ENCODE measurements around the gene ENOX2.

- TF ChIP-seq, protein P1, sequence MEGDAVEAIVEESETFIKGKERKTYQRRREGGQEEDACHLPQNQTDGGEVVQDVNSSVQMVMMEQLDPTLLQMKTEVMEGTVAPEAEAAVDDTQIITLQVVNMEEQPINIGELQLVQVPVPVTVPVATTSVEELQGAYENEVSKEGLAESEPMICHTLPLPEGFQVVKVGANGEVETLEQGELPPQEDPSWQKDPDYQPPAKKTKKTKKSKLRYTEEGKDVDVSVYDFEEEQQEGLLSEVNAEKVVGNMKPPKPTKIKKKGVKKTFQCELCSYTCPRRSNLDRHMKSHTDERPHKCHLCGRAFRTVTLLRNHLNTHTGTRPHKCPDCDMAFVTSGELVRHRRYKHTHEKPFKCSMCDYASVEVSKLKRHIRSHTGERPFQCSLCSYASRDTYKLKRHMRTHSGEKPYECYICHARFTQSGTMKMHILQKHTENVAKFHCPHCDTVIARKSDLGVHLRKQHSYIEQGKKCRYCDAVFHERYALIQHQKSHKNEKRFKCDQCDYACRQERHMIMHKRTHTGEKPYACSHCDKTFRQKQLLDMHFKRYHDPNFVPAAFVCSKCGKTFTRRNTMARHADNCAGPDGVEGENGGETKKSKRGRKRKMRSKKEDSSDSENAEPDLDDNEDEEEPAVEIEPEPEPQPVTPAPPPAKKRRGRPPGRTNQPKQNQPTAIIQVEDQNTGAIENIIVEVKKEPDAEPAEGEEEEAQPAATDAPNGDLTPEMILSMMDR (IDR thresholded peaks at IDR 0.05; ENCODE audit: low read depth, low read length, poor library complexity, severe bottlenecking): no peak
- TF ChIP-seq EZH2phosphoT487 (IDR thresholded peaks at IDR 0.05; ENCODE audit: borderline replicate concordance, low read length): no peak
These were observed 226.1 kb downstream of the ENOX2 start for GRCh38 chrX:130676861-130677260.
